Skeletal muscle tissue (tissue), 4 donors: ENCODE measurements around the gene AFF1. TPM values are rescaled to one million over a fixed set of nuclear protein-coding genes. Genes with fewer than 3 reads are reported as not detected.

Experiments
- H3K27ac ChIP-seq: one replicate; pipeline ENCODE4 v1.7.0; 2013; ENCODE audit warnings: mild to moderate bottlenecking, low read depth, low read length, inconsistent platforms
- H3K27me3 ChIP-seq, 3 donors: one replicate each; pipeline ENCODE4 v1.7.0; 2013; ENCODE audit warnings: low read length in 3 of 3; ENCODE audit not compliant: control insufficient read depth in 3 of 3, insufficient read depth in 3 of 3
- H3K36me3 ChIP-seq, 3 donors: one replicate each; pipeline ENCODE4 v1.7.0; 2013; ENCODE audit warnings: low read length in 3 of 3; ENCODE audit not compliant: control insufficient read depth in 3 of 3, insufficient read depth in 3 of 3
- H3K4me1 ChIP-seq, 3 donors: one replicate each; pipeline ENCODE4 v1.7.0; 2013; ENCODE audit warnings: low read length in 3 of 3, mild to moderate bottlenecking in 3 of 3; ENCODE audit not compliant: control insufficient read depth in 3 of 3, insufficient read depth in 3 of 3
- H3K4me3 ChIP-seq, 3 donors: one replicate each; pipeline ENCODE4 v1.7.0; 2013; ENCODE audit warnings: low read length in 3 of 3
- H3K9ac ChIP-seq, 3 donors: one replicate each; pipeline ENCODE4 v1.7.0; 2013; ENCODE audit warnings: low read length in 3 of 3, mild to moderate bottlenecking in 3 of 3, moderate library complexity in 2 of 3, low read depth in 1 of 3
- H3K9me3 ChIP-seq, 3 donors: one replicate each; pipeline ENCODE4 v1.7.0; 2013; ENCODE audit warnings: low read length in 3 of 3; ENCODE audit not compliant: control insufficient read depth in 3 of 3
- total RNA-seq: library from RNA; depleted of rRNA; stranded (reverse); fragments of >200 nt; gene quantifications from one replicate; pipeline ENCODE4 v1.2.3, GENCODE V29; 2014
- donor health status: Osteomylitis.

Gene AFF1
- total RNA-seq, 1 donor from 2014 or later = 21.9 TPM

- Histone ChIP-seq H3K27ac (no peak overlapping the region), H3K4me1 (peaks cover 28 to 40% (median 37%) of the 10 kb centered on the region in 3 donors), H3K9ac (no peak overlapping the region), H3K4me3 (no peak overlapping the region), H3K36me3 (peaks cover 15 to 35% (median 34%) of the 10 kb centered on the region in 3 donors), H3K9me3 (no peaks in the 10 kb centered on the region), H3K27me3 (no peaks in the 10 kb centered on the region)
Measured at GRCh38 chr4:87114245-87115062, 179.6 kb downstream of the AFF1 start.

DNA sequence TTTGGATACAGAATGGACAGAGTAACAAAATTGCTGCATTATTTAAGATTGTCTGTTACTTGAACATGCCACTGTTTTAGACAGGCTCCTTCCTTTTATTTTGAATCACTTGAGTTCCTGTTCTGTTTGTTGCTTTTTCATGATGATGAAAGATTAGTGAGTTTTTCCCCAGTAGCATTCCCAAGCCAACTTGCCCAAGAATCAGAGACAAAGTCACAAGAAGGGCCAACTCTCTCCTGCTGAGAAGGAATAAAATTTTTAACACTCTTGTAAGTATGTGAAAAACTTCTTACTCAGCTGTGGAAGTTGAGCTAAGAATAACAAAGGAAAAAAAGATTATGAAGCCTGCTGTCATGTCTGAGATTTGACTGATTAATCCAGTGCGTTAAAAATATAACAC, 181.4 kb downstream of the AFF1 start:
- Histone ChIP-seq H3K27ac (peak overlapping the region; percentile 65), H3K36me3 (peaks cover 15 to 38% (median 34%) of the 10 kb centered on the region in 3 donors), H3K4me3 (no peak overlapping the region), H3K27me3 (no peaks in the 10 kb centered on the region), H3K4me1 (peaks cover 44 to 53% (median 52%) of the 10 kb centered on the region in 3 donors), H3K9me3 (no peaks in the 10 kb centered on the region), H3K9ac (peak overlapping the region in 1 of 3 donors; percentile 14)

DNA sequence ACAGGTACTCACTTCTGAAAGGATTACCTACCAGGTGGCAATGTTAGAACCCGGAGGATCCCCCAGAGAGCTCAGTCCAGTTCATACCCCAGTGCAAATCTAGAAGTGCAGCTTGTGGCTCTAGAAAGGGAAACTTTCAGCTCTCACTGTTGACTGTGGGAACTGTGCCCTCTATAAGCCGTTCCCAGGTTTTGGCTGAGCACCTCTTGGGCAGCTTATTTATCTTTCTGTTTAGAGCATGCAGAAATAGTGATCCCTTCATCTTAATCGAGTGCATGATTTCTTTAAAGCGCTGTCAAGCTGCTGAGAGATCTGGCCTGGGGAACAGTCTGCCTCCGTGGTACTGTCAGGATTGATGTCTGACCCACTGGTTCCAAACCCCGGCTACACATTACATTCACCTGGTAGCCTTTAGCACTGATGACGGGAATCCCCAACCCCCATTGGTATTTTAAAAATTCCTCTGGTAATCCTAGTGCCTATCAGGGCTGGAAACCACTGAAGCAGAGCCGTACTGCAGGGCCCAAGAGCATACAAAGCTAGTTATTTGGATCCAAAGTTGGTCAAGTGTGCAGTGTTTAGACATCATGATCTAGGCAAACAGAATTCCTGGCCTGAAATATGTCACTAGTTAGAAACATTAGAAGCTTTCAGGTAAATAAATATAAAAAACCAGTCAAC, 182.4 kb downstream of the AFF1 start:
- Histone ChIP-seq H3K27me3 (no peaks in the 10 kb centered on the region), H3K4me3 (peak overlapping the region in 1 of 3 donors; percentile 37), H3K4me1 (peaks cover 53 to 62% (median 56%) of the 10 kb centered on the region in 3 donors), H3K9ac (peak overlapping the region in 2 of 3 donors; percentile 45 to 63), H3K36me3 (peaks cover 11 to 32% (median 27%) of the 10 kb centered on the region in 3 donors), H3K9me3 (no peaks in the 10 kb centered on the region), H3K27ac (peak overlapping the region; percentile 65)

DNA sequence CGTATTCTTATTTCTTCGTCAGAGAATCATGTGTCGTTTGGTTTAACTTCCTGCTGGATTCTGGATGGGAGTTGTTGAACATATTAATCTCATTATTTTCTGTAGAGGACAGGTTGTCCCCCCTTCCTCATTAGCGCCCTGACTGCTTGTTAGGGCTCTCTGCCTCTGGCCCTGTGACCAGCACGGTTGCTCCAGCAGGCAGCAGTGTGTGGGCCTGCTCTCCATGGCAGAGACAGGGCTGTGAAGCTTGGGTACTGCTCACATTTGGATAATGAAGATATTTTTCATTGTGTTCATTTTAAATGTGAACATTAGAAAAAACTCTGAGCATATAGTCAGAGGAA, 182.9 kb downstream of the AFF1 start:
- Histone ChIP-seq H3K9me3 (no peaks in the 10 kb centered on the region), H3K27ac (peak overlapping the region; percentile 65), H3K4me3 (no peak overlapping the region), H3K9ac (peak overlapping the region in 2 of 3 donors; percentile 45 to 63), H3K36me3 (peaks cover 11 to 32% (median 26%) of the 10 kb centered on the region in 3 donors), H3K27me3 (no peaks in the 10 kb centered on the region), H3K4me1 (peaks cover 57 to 66% (median 59%) of the 10 kb centered on the region in 3 donors)

GRCh38 chr4:87118421-87118820, 183.6 kb downstream of the AFF1 start:
- Histone ChIP-seq H3K27ac (peak overlapping the region; percentile 87), H3K36me3 (peaks cover 9 to 27% (median 20%) of the 10 kb centered on the region in 3 donors), H3K27me3 (no peaks in the 10 kb centered on the region), H3K4me1 (peaks cover 61 to 69% (median 66%) of the 10 kb centered on the region in 3 donors), H3K9me3 (no peaks in the 10 kb centered on the region), H3K9ac (peak overlapping the region in 1 of 3 donors; percentile 4), H3K4me3 (no peak overlapping the region)

DNA sequence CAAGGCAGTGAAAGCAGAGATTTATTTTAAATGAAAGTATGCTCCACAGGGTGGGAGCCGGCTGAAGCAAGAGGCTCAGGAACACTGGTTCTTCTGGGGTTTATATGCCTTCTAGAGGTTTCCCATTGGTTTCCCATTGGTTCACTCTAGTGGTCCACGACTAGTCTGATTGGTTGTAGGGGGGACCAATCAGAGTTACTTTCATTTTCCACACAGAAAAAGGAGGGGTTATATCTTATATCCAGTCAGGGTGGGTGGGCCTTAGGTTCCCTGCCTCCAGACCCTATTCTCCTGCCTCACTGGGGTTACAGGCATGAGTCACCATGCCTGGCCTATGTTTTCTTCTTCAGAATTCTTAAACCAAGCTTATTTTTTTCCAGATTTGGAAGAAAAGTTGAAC, 184.0 kb downstream of the AFF1 start:
- H3K27me3 ChIP-seq = no peaks in the 10 kb centered on the region
- peak overlapping the region in 1 of 3 donors; percentile 4 for H3K9ac ChIP-seq
- H3K27ac ChIP-seq = peak overlapping the region; percentile 87
- H3K4me1 ChIP-seq = peaks cover 61 to 69% (median 68%) of the 10 kb centered on the region in 3 donors
- H3K9me3 ChIP-seq = no peaks in the 10 kb centered on the region
- H3K36me3 ChIP-seq = peaks cover 9 to 27% (median 20%) of the 10 kb centered on the region in 3 donors
- H3K4me3 ChIP-seq = no peak overlapping the region

DNA sequence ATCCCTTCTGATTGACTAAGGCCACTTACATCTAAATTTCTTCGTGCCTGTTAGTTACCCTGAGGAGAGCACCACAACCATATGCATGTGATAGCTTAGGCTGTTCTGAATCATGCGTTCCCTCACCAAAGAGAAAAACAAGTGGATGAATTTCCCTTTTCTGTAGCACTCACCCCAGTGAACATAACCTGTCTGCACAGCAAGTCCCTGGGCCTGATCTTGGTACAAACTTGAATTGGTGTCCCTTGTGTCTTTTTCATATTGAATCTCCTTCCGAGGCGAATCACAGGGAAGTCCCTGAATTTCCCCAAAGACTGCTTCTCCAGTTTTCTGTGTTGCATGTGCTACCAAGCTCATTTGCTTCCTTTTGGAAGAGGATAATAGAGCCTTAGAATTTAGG, 185.2 kb downstream of the AFF1 start:
- peaks cover 4 to 24% (median 18%) of the 10 kb centered on the region in 3 donors for H3K36me3 ChIP-seq
- H3K4me3 ChIP-seq = peak overlapping the region; percentile 65 to 77 (median 73)
- peak overlapping the region; percentile 55 to 87 (median 77) for H3K9ac ChIP-seq
- H3K4me1 ChIP-seq = peaks cover 61 to 69% (median 68%) of the 10 kb centered on the region in 3 donors
- no peaks in the 10 kb centered on the region for H3K27me3 ChIP-seq
- H3K9me3 ChIP-seq = no peaks in the 10 kb centered on the region
- H3K27ac ChIP-seq = peak overlapping the region; percentile 87

- peak overlapping the region; percentile 55 to 87 (median 77) for H3K9ac ChIP-seq
- no peaks in the 10 kb centered on the region for H3K27me3 ChIP-seq
- no peaks in the 10 kb centered on the region for H3K9me3 ChIP-seq
- H3K4me1 ChIP-seq = peaks cover 61 to 69% (median 68%) of the 10 kb centered on the region in 3 donors
- H3K27ac ChIP-seq = peak overlapping the region; percentile 87
- H3K4me3 ChIP-seq = peak overlapping the region; percentile 65 to 77 (median 73)
- peaks cover 3 to 24% (median 19%) of the 10 kb centered on the region in 3 donors for H3K36me3 ChIP-seq
Measured at GRCh38 chr4:87120411-87121162, 185.8 kb downstream of the AFF1 start.

DNA sequence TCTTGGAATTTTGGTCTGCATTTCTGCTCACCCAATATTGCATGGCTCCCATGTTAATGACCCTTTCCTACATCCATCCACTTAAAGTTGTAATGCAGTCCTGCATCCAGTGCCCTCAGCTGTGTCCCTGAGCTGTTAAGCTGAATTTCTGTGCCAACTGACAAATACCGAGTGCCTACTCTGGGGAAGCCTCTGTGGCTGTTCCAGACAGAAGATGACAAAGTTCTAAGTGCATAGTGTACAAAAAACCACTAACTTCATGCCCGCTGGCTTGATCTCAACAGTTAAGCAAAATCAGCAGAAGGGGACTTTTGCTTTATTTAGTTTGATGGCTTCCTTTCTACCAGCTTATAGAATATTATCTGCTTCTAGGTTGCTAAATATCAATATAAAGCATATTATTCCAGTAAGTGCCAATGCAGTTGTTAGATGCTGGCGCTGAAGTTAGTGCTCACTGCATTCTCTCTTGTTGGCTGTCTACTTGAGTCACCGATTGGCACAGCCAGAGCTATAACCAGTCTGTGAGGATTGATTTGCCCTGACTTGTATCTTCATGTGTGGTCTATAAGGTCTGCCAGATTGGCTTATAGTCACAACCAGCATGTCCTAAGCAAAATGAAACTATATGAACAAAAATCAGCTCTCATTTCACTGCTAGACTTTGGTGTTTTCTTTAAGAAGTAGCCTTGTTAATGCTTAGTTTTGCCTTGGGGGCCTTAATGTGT, 186.7 kb downstream of the AFF1 start:
- Histone ChIP-seq H3K9ac (peak overlapping the region; percentile 55 to 77 (median 60)), H3K36me3 (peaks cover 8 to 23% (median 22%) of the 10 kb centered on the region in 3 donors), H3K27ac (peak overlapping the region; percentile 87), H3K4me1 (peaks cover 58 to 67% (median 61%) of the 10 kb centered on the region in 3 donors), H3K4me3 (peak overlapping the region; percentile 65 to 77 (median 73)), H3K9me3 (no peaks in the 10 kb centered on the region), H3K27me3 (no peaks in the 10 kb centered on the region)
